Activated CD8-positive, alpha-beta memory T cell treated with anti-CD3 and anti-CD28 coated beads for 24 hours (primary cell): ENCODE data around the gene MZB1.
"Not testable (repeated sequence)": the region's sequence is repeated elsewhere in the genome, so short reads cannot be mapped to it uniquely, and the experiment has no call there.

ENCODE experiments used
- DNase-seq: peaks from one replicate; pipeline ENCODE4 v3.0.0-alpha.2; 2020

MZB1 gene

GRCh38 chr5:139410121-139410992 lies 20.6 kb upstream of the MZB1 start:
- DNase-seq, result no peak

GRCh38 chr5:139409116-139409515 lies 19.4 kb upstream of the MZB1 start:
- DNase-seq, result not testable (repeated sequence)

- DNase-seq, result no peak
Observed at GRCh38 chr5:139408191-139408590, 18.5 kb upstream of the MZB1 start.

- no peak for DNase-seq
Observed at GRCh38 chr5:139407517-139407916, 17.8 kb upstream of the MZB1 start.

- no peak for DNase-seq
Observed at GRCh38 chr5:139406963-139407362, 17.2 kb upstream of the MZB1 start.

- DNase-seq, result no peak
Observed at GRCh38 chr5:139404484-139404840, 14.7 kb upstream of the MZB1 start.

- DNase-seq, result peak; percentile 99
Observed at GRCh38 chr5:139403787-139404483, 14.2 kb upstream of the MZB1 start, which contains the start of gene SPATA24. SPATA24 (minus strand) TSS chr5:139404089; CDS start chr5:139404060, 29 bp downstream.

GRCh38 chr5:139403418-139403786 lies 13.7 kb upstream of the MZB1 start:
- DNase-seq, result no peak

- no peak for DNase-seq
Observed at GRCh38 chr5:139402561-139403158, 12.9 kb upstream of the MZB1 start.

GRCh38 chr5:139401546-139401945 lies 11.8 kb upstream of the MZB1 start:
- DNase-seq, result no peak

- DNase-seq, result no peak
Observed at GRCh38 chr5:139399501-139400121, 9.9 kb upstream of the MZB1 start.

GRCh38 chr5:139397921-139398320 lies 8.2 kb upstream of the MZB1 start:
- DNase-seq, result no peak

- DNase-seq, result no peak
Observed at GRCh38 chr5:139396691-139397090, 7.0 kb upstream of the MZB1 start.

GRCh38 chr5:139395844-139396640 lies 6.3 kb upstream of the MZB1 start:
- no peak for DNase-seq

GRCh38 chr5:139394654-139395566 lies 5.2 kb upstream of the MZB1 start, which contains the start of gene PROB1:
PROB1 (minus strand) TSS chr5:139395104; CDS start chr5:139395081, 23 bp downstream.
- no peak for DNase-seq

GRCh38 chr5:139394123-139394653 lies 4.5 kb upstream of the MZB1 start:
- DNase-seq, result peak; percentile 86

- DNase-seq, result no peak
Observed at GRCh38 chr5:139393497-139394122, 3.9 kb upstream of the MZB1 start.

- peak; percentile 90 for DNase-seq
Observed at GRCh38 chr5:139392678-139393496, 3.2 kb upstream of the MZB1 start.

- no peak for DNase-seq
Observed at GRCh38 chr5:139392324-139392677, 2.6 kb upstream of the MZB1 start.
